GM21515 (cell line): ENCODE measurements around the gene NPTX1.

Experiments used
- ATAC-seq: cut with Tn5 transposase; IDR thresholded peaks from one replicate; pipeline ENCODE4 v1.9.1; 2021; ENCODE audit not compliant: unreplicated experiment

NPTX1 gene

GRCh38 chr17:80479246-80479566 lies 2.8 kb upstream of the NPTX1 start:
- ATAC-seq, result no peak

DNA sequence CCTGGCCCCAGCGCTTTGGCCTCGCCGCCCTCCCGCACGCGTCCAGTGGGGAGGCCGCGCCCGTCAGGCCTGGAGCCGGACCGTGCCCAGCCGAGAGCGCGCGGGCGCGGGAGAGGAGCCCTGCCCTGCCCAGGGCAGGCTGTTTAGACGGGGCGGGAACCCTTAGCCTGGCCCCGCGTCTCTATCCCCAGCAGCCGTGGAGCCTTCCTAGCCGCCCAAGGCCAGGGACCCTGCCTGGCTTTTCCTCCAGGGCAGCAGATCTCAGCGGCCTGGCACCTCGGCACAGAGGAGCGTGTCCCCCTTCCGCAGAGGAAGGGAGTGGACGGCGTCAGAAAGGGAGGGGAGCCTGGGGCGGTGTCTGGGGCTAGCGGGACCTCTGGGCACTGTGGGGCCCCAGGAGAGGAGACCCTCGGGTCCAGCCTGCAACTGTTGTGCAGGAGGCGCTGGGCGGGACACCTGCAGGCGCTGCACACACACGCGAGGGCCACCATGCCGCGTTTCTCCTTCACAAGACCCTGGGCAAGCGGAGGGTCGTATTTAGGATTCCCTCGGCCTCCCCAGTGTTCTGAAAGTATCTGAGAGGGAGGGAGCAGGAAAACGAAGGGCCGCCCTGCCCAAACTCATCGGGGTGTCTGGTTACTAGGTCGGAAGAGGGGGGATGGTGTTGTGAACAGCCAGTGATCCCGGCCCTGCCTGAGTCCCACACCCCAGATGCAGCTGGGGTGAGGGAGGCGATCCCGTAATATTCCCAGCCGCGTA lies 2.3 kb upstream of the NPTX1 start:
- ATAC-seq, result no peak

DNA sequence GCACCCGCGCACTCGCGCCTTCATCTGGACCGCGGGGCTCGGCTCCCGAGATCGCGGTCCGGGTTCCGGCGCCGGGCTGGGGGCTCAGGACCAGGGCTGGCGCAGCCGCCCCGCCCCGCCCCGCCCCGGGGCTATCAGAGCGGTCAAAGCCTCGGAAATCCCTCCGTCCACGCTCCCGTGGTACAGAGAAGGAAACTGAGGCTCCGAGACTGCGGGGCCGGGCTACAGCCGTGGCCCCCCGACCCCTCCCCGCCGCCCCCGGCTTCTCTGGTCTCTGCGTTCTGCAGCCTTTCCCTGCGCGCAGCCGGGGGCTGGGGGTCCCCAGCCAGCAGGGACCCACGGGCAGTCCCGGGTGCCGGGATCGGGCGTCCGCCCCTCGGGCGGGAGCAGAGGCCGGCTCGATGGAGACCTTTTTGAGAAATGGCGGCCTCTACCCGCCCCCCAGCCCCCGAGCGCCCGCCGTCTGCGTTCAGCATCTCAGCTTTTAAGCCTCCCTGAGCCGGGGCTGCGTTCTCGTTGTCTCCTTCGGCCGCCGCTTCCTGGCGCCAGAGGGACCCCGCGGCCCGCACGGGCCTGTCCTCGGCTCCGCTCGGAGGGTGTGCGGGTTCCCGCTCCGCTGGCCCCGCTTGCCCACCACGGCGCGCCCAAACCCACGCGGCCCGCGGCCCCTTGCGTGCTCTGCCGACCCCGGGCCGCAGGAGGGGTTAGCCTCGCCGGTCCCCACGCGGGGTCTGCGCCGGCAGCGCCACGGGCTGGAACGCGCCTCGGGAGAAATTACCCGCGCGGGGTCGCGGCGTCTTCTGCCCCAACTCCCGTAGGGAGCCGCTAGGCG lies 1.5 kb upstream of the NPTX1 start:
- no peak for ATAC-seq

DNA sequence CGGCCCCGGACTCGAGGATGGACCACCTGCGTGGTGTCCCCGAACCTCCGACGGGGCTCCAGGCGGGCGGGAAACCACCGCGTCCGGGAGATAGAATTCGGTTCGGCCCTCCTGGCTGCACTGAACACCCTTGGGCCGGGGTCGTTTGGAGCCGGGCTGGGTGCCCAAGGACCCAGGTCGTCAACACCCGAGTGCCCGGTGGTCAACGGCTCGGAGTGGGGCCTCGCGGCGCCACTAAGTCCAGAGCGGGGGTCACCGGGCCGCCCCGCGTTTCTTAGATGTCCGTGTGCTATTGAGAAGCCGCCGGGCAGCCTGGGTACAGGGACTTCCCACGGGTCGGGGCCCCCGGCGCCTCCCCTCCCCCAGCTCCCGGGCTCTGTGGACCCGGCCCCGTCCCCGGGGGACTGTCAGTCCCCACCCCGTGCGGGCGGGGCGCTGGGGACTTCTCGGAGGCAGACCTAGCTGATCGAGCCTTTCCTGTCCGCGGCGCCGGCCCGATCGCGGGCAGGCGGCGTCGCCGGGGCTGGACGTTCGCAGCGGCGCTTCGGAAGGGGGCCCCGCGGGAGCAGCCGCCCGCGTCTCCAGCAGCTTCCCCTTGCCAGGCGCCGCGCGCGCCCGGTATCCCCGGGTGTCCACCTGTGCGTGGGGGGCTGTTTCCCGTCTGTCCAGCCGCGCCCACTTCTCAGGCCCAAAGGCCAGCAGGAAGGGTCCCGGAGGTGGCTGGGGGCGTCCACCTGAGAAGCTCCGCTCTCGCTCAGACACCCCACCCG lies 655 bp upstream of the NPTX1 start:
- ATAC-seq, result no peak

DNA sequence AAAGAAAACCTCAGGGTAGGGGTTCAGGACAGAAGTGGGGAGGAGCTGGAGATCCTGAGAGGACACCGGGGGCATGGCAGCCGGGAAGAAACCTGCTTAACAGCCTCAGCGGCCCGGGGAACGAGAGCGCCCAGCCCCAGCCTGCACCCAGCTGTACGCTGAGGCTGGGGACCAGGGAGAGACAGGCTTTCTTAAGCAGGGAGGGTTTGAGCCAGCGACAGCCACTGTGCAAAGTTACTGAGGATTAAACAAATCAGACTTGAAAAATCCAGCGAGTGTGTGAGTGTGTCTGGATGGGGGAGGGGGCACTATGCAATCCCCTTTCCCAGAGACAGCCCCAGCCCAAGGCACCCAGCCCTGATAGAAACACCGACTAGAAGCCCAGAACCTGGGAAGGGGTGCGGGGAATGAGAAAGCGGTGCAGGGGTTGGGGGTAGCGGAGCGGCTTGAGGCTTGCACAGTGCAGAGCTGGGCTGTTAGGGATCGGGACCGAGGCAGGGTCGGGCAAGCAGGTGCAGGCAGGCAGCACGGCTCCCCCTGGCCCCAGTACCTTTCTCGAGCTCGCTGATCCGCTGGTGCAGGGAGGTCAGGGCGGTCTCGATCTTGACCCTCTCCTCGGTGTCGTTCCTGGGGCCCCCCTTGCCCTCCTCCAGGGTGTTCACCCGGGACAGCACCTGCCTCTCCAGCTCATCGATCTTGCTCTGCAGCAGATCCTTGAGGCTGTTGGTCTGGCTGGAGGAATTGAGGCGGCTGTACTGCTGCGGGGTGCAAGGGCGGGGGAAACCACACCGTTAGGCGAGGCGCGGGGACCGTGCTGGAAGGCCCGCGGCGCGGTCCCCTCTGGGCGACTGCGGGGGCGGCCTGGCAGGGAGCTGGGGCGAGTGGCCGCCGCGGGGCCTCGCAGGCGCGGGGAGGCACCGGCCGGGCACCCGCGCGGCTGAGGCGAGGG lies 1.2 kb downstream of the NPTX1 start:
- ATAC-seq, result no peak

DNA sequence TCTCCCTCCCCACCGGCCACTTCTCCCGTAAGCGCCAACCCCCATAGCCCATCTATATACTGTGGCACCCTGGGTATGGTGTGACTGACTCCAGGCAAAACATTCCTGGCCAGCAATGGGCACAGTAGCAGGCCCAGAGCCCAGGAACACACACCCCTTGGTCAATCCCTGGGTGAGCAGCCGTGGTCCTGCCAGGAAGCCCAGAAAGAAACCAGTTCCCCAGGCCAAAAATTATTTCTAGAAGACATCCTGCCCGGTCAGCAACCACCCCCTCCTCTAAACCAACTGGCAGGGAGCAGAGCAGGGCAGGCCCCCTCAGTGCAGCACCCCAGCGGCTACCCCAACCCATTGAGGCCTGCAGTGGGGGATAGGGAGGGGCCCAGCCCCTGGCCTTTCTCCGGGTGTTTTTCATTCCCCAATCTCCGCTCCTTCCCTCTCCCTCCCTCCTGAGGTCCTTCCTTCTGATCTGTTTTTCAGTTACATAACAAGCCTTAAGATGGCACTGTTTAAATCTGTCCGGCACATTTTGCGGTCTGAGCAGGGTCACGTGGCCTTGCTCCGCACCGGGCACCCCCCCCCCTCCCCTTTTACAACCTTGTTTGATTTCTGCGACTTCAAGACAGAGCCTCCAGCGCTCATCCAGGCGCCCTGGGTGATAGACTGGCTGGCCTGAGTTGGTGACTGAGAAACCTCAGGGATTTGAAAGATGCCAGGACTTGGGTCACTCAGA lies 2.0 kb downstream of the NPTX1 start:
- no peak for ATAC-seq

GRCh38 chr17:80473701-80474100 lies 2.7 kb downstream of the NPTX1 start:
- no peak for ATAC-seq

- no peak for ATAC-seq
Measured at GRCh38 chr17:80472996-80473395, 3.4 kb downstream of the NPTX1 start.

- ATAC-seq, result no peak
Measured at GRCh38 chr17:80471922-80472321, 4.5 kb downstream of the NPTX1 start.

DNA sequence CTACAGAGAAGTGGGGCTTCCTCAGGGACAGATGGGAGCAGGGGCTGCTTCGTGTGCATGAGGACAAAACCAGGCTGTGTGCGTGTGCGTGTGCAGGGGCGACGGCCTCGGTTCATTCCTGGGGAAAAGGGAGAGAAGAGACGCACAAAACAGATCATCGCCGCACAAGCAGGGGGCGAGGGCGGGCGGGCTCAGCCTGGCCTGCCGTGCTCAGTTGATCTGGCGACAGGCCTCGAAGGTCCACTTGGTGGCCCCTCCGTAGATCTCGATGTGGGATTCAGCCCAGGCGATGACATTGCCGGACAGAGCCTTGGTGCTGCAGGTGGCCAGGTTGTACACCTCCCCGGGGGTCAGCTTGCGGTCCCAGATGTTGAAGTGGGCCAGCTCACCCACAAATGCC lies 5.8 kb downstream of the NPTX1 start:
- ATAC-seq, result no peak

DNA sequence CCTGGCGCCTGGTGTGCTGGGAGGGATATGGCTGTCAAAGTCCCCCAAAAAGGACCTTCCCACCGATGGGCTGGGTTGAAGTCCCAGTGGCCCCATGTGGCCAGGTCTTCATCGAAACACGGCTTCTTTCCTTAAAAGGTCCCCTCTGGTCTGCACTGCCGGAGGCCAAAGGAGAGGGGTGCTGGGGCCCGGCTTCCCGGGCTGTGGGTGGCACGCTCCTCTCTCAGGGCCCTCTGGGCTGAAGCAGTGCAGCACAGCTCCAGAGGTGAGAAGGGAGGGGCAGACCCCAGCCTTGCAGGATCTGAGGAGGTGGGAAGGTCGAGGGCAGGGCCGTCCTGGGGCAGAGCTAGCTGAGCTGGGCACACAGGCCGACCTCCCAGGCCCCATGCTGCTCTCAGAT lies 6.7 kb downstream of the NPTX1 start:
- no peak for ATAC-seq

DNA sequence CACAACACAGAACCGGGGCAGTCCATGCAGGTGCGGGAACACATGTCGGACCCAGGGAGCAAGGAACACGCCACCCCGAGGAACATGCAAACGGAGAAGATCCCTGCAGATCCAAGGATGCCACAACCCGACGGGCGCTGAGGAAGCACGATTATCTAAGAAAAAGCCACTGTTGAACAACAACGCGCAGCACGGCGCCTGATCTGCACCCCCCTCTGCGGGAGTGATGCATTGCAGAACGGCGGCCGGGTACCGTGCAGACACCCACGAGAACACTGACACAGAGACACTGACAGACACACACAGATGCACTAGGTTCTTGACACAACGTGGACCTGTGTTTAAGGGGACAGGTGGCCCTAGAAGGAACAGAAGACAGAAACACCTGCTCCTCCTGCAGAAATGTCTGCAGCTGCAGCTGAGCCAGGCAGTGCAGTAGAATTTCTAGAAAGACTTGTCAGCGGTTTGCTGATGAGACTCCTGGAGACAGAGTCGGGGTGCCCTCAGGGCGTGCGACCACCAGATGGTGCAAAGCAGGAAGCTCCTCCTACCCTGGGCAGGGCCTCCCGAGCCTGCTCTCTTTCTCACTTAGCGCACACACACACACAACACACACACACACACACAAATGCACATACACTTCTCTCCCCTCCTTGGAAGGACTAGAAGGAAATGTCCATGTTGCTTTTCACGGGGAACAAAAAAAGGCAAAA lies 7.5 kb downstream of the NPTX1 start:
- ATAC-seq, result no peak

GRCh38 chr17:80468242-80468641 lies 8.2 kb downstream of the NPTX1 start:
- no peak for ATAC-seq

DNA sequence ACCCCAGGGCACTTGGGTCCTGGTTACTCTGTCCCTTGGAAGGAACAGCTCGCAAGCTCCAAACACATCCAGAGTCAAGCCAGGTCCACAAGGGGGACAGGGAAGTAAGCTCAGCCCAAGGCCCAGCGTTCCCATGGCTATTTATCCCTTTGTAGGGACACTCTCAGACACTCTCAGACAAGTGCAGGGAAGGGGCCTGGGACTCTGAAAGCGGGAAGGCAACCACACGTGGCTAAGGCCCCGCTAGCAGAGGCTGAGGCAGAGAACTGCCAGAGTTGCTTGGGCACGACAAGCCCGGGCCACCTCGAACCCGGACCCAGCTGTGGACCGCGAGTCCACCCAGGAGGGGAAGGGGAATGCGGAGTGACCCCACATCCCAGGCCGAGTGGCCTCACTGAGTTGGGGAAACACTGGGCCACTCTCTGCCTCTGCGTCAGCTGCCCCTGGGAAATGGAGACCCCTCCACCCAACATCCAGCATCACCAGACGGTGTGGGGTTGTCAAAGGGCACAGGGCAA lies 10.2 kb downstream of the NPTX1 start:
- no peak for ATAC-seq

DNA sequence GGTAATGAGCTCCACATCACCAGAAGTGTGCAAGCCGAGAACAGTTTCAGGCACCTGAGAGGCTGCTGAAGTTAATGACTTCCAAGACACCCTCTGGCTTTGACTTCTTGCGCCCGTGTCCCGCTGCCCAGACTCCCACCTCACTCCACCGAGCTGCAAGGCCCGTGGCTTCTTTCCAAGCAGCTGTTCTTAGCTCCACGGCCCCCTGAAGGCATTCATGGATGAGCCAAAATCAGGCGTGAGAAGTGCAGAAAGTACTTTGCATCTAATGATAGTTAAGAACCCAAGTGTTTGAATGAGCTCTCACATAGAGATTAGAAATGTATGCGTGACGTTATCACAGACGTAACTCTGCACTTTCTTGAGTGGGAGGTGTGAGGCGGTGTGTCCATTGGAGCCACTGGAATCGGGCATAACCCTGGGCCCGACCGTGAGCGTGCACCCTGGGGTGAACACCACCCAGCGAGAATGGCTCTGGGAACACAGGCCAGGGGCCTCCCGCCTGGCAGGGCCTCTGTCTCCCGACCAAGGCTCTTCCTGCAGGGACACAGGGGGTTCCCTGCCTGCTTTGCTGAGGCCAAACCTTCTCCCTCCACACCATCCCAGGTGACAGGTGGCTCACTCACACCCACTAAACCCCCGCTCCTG lies 11.0 kb downstream of the NPTX1 start:
- no peak for ATAC-seq

DNA sequence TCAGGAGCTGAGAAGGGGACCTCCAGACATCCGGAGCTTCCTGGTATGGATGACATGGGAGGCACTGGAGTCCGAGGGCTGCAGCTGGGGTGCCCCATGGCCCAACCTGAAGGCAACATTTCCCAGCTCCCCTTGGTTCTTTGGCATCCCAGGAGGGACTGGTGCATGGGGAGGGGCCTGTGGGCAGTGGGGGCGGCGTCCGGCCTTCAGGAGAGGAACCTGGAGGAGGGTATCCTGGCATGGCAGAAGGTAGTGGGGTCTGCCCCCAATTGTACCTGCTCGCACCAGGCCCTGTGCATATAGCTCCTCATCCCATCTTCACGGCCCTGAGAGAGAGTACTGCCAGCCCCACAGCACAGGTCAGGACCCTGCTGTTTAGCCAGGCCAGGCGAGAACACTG lies 11.9 kb downstream of the NPTX1 start:
- no peak for ATAC-seq

GRCh38 chr17:80463784-80464400 lies 12.5 kb downstream of the NPTX1 start:
- ATAC-seq, result no peak

DNA sequence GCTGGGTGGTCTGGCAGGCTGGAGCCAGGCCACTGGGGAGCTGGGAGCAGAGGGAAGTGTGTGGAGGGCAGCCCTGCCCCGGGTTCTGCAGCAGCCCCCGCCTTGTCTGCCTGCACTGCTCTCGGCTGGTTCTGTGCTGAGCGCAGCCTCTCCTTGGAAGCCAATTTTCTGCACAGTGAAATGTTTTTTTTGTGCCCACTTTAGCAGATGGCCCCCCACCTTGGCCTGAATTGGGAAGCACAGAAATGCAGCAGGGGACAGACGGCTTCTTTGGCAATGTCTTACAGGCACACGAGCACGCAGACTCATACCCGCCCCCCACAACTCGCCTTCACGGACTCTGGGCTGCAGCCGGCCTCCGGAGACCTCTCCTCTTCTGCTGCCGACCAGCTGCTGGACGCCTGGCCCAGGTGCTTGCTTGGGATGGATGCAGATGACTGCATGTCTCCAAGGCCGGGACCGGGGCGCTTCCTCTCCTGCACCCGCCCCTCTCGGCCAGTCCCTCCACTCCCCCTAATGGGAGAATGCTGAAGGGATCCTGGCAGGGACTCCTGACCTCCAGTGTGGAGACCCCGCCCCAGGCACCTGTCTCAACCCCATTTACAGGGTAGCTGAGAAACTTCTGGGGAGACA lies 14.8 kb downstream of the NPTX1 start:
- no peak for ATAC-seq
